Esophagus (tissue), 2 donors: Measurements from ENCODE around the gene M1AP. TPM values are rescaled to one million over a fixed set of nuclear protein-coding genes. Genes with fewer than 3 reads are reported as not detected.
A peak's percentile ranks its signal among the peaks of the same experiment; 100 is the strongest.

Experiments used
- H3K27ac ChIP-seq, 2 donors: one replicate each; pipeline ENCODE4 v1.5.1; 2013; ENCODE audit warnings: low read depth in 2 of 2, mild to moderate bottlenecking in 2 of 2, inconsistent platforms in 1 of 2, low read length in 1 of 2, moderate library complexity in 1 of 2
- H3K27me3 ChIP-seq, 2 donors: one replicate each; pipeline ENCODE4 v1.6.1; 2013; ENCODE audit warnings: low read length in 2 of 2, control low read depth in 1 of 2, mild to moderate bottlenecking in 1 of 2; ENCODE audit not compliant: insufficient read depth in 2 of 2, control insufficient read depth in 1 of 2
- H3K36me3 ChIP-seq, 2 donors: one replicate each; pipeline ENCODE4 v1.6.1; 2013; ENCODE audit warnings: low read length in 1 of 2; ENCODE audit not compliant: control insufficient read depth in 2 of 2, insufficient read depth in 2 of 2
- H3K4me1 ChIP-seq, 2 donors: one replicate each; pipeline ENCODE4 v1.6.1; 2013; ENCODE audit warnings: low read length in 1 of 2; ENCODE audit not compliant: control insufficient read depth in 2 of 2, insufficient read depth in 2 of 2
- H3K4me3 ChIP-seq, 2 donors: one replicate each; pipeline ENCODE4 v1.5.1; 2013; ENCODE audit warnings: low read length in 2 of 2, mild to moderate bottlenecking in 2 of 2, low read depth in 1 of 2, moderate library complexity in 1 of 2
- H3K9me3 ChIP-seq, 2 donors: one replicate each; pipeline ENCODE4 v1.6.1; 2013; ENCODE audit warnings: mild to moderate bottlenecking in 2 of 2, low read depth in 1 of 2, low read length in 1 of 2, moderate library complexity in 1 of 2; ENCODE audit not compliant: control insufficient read depth in 2 of 2, insufficient read depth in 1 of 2
- whole genome bisulfite sequencing, 2 donors: extraction: QIAGEN DNeasy Blood & Tissue Kit; methylation state at CpG; one replicate each; pipeline ENCODE4 v1.1.7; 2013; 5-methylcytosine and 5-hydroxymethylcytosine counted together
- polyA plus RNA-seq, 2 donors: library from polyadenylated mRNA; stranded (reverse); fragments of 200-250 nt; gene quantifications; one replicate each; pipeline ENCODE4 v1.2.3, GENCODE V29; 2013
- donor health status: healthy with polysubstance abuse.
- donor health status: Bipolar disorder and iron deficiency.

M1AP gene
- polyA plus RNA-seq, 2 donors, result 0.04 to 0.10 TPM

DNA sequence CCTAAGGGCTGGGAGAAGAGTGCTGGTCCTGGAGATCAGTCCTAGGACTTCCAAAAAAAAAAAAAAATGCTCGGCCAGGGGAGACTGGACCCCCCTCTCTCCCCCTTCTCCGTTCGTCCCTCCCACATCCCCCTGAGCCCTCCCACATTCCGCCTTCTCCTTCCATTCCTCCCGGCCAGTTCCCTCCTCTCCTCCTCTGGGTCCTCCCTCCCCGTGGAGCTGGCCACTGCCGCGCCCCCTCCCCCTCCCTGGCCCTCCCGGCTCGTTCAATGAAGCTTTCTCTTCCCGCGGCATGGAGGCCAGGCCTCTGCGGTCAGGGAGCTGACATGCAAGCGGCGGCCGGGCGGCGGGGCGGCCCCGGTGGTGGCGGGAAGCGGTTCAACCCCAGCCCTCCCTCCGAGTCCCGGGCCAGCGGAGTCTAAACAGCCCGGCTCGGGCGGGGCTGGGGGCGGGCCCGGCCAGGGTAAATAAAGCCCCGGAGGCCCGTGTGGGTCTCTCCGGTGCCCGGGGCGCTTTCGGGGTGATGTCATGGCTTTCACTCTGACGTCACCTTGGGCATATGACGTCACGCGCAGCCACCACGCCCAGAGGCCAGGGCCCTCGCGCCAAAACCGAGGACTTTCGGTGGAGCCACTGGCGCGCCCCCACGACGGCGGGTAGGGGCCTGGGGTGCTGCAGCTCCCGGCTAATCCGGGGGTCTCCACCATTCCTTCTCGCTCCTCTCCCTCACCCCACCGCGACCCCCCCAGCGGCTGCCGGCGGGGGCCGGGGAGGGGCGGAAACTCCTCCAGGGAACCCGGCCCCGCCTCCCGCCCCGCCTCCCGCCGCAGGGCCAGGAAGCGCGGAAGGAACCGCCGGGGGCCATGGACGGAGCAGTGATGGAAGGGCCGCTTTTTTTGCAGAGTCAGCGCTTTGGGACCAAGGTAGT is 94.0 kb downstream of the M1AP start, which contains the start of the genes DOK1 and LOXL3:
Gene DOK1 (plus strand): TSS at position 829 of the 928 bp plus-strand sequence. CDS start 35 bp downstream, at position 864.
Gene LOXL3 (minus strand): TSS at position 51 of the 928 bp plus-strand sequence. CDS start 1,308 bp downstream, outside the sequence.
- no peaks in the 10 kb centered on the region for H3K27me3 ChIP-seq
- H3K27ac ChIP-seq, result peak within 1 kb of the TSS; percentile 77 to 81
- peaks cover 3 to 12% of the 10 kb centered on the region in 2 donors for H3K4me1 ChIP-seq
- no peaks in the 10 kb centered on the region for H3K9me3 ChIP-seq
- 1% methylated on average over 57 to 73 of the region's 73 CpGs for WGBS, 2 donors
- H3K36me3 ChIP-seq, result peaks cover 0 to 6% of the 10 kb centered on the region in 2 donors
- H3K4me3 ChIP-seq, result peak within 1 kb of the TSS; percentile 44 to 59

DNA sequence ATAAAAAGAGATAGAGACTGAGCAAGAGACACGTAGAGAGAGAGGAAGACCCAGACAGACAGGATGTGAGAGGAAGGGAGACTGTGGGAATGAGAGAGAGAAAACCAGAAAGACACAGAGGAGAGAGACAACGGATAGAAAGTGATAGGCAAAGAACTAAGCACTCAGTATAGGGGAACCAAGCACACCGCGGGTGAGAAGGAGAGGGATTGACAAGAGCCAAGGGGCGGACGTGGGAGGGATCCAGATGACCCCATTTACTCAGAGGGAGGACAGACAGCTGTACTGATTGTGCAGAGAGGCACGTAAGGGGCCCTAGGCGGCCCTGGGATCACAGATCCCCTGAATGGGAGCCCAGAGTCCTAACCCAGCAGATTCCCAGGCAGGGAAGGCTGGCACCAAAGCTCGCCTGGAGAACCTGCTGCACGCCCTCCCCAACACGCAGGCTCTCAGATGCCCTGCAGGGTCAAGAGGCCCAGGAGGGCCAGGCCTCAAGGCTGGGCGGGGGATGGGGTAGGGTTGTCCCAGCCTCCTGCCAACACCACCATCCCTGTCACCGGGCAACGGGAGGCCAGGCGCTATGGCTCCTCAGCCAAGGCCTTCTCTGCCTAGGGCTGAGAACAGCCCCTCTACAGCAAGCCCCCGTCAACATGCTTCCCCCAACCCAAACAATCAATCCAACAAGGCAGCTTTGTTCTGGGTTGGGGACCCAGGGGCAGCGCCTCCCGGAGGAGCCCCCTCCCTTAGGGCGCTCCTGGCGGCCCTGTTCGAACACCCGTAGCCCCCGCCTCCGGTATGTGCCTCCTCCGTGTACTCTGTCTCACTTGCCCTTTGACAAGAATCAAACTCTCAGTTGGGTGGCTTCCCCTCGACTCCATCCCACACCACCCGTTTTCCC is 95.0 kb downstream of the M1AP start:
- no peaks in the 10 kb centered on the region for H3K27me3 ChIP-seq
- peaks cover 3 to 12% of the 10 kb centered on the region in 2 donors for H3K4me1 ChIP-seq
- H3K4me3 ChIP-seq, result peak overlapping the region; percentile 21 to 44
- H3K36me3 ChIP-seq, result peaks cover 0 to 6% of the 10 kb centered on the region in 2 donors
- 61 to 63% methylated on average over 27 of the region's 27 CpGs for WGBS, 2 donors
- H3K27ac ChIP-seq, result peak overlapping the region in 1 of 2 donors; percentile 28
- no peaks in the 10 kb centered on the region for H3K9me3 ChIP-seq

DNA sequence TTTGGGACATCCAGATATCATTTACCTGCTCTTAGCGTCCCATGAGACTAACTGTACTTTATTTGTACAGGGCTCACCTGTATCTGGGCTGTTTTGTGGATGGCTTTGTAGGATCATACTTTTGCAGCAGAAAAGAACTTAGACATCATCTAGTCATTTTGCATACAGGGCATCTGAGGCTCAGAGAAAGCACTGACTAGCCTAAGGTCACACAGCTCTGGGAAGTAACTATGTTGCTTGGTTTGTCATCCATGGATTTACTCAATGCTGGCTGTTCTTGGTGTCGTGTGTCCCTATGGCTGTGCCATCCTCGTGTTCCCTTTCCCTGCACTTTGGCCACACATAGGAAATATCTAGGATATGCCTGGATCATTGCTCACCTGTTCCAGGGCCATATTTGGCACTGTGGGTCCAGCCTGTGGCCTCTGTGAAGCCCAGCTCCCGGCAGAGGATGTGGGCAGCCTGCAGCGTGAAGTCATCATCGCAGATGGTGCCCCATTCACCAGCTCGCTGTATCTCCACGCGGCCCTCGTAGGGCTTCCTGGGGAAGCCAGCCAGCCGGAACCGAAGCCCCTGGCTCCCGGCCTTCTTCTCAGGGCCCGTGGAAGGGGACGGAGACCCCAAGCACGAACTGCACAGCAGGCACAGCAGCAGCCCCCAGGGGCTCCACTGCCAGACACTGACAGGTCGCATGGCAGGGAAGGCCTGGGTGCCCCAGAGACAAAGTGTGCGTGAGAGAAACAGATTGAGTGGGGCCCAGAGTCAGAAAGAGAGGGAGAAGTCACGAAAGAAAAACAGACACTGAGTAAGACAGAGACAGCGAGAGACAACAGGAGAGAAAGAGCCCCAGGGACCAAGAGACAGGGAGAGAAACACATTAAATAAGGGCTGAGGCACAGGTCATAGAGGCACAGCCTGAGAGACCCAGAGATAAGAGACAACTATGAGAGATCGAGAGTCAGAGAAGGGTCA is 95.9 kb downstream of the M1AP start:
- no peaks in the 10 kb centered on the region for H3K9me3 ChIP-seq
- 84 to 86% methylated on average over 21 of the region's 21 CpGs for WGBS, 2 donors
- peaks cover 3 to 12% of the 10 kb centered on the region in 2 donors for H3K4me1 ChIP-seq
- peaks cover 0 to 6% of the 10 kb centered on the region in 2 donors for H3K36me3 ChIP-seq
- H3K4me3 ChIP-seq, result no peak overlapping the region
- no peak overlapping the region for H3K27ac ChIP-seq
- H3K27me3 ChIP-seq, result no peaks in the 10 kb centered on the region

DNA sequence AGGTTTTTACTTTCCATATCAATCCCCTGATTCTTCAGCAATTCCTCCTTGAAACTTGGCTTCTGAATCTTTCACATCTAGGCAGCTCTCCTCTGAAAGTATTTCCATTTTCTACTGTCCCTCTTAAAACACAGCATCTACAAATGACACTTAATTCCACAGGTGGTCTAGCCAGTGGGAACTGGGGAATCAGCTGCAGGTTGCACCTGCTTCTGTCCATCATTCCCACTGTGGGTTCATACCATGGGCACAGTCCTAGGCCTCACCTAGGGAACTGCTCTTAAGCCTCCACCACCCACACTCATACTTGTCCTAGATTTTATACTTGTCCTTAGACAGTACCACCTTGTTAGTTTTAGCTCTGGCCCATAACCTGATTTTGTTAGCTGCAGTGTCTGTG is 96.6 kb downstream of the M1AP start:
- no peaks in the 10 kb centered on the region for H3K9me3 ChIP-seq
- no peaks in the 10 kb centered on the region for H3K27me3 ChIP-seq
- H3K27ac ChIP-seq, result no peak overlapping the region
- H3K36me3 ChIP-seq, result no peaks in the 10 kb centered on the region
- H3K4me1 ChIP-seq, result peaks cover 3 to 12% of the 10 kb centered on the region in 2 donors
- no peak overlapping the region for H3K4me3 ChIP-seq

DNA sequence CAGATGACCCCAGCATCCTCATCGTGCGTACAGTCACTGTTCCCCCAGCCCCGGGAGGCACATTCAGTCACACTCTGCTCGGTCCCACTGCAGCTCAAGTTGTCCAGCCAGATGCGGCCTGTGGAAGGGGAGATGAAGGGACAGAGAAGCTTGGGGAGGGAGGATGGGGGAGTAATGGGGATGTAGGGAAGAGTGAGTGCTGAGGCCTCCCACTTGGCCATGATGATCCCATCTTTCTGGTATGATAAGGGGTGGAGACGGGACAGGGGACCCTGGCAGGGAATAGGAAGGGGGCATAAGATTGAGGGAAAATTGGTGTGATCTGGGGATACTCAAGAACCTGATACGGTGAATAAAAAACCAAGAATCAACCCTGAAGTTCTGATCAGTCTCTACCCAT is 97.9 kb downstream of the M1AP start:
- Histone ChIP-seq H3K36me3 (no peaks in the 10 kb centered on the region), H3K27ac (no peak overlapping the region), H3K4me1 (peaks cover 3 to 9% of the 10 kb centered on the region in 2 donors), H3K27me3 (no peaks in the 10 kb centered on the region), H3K9me3 (no peaks in the 10 kb centered on the region), H3K4me3 (no peak overlapping the region)
- WGBS, 2 donors, result 93 to 94% methylated on average over 7 of the region's 7 CpGs

DNA sequence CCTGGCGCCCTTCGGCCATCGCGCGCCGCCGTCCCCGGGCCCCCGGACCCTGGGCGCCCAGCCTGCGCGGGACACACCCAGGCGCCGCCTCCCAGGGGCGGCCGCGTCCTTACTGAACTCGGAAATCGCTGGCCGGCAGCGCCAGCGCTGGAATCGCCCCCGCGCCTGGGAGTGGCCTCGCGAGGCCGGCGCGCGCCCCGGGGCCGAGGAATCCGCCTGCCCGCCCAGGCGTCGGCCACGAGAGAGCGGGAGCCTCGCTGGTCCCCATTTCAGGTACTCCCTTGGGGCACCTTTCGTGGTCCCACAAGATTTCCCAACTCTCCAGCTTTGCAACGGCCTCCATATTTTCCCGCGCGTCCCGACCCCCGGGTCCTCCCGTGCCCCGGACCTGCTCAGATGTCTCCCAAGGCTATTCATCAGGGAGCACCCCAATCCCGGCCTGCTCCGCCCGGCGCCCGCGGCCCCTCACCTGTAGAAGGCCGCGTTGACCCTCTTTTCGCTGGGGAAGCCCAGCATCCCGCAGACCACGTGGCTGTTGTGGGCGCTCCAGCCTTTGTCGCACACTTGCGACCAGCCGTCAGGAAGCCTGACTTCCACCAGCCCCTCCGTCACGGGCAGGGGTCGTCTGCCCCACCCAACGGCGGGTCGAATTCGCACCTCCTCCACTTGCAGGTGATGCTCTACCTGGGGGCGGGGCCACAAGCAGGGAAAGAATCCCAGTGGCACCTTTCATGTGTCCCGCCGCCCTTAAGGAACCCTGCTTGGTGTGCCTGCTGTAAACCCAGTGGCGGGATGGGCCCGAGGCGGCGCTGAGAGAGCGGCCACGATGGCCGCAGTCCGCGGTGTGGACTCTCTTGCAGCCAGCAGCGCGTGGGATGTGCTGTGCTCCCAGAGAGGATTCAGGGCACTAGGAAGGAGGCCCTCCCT is 99.0 kb downstream of the M1AP start:
- H3K36me3 ChIP-seq, result no peaks in the 10 kb centered on the region
- H3K9me3 ChIP-seq, result no peaks in the 10 kb centered on the region
- peak overlapping the region; percentile 38 to 49 for H3K4me3 ChIP-seq
- peak overlapping the region; percentile 6 to 47 for H3K27ac ChIP-seq
- H3K4me1 ChIP-seq, result peaks cover 3 to 5% of the 10 kb centered on the region in 2 donors
- H3K27me3 ChIP-seq, result no peaks in the 10 kb centered on the region
- 4 to 5% methylated on average over 80 to 85 of the region's 85 CpGs for WGBS, 2 donors

DNA sequence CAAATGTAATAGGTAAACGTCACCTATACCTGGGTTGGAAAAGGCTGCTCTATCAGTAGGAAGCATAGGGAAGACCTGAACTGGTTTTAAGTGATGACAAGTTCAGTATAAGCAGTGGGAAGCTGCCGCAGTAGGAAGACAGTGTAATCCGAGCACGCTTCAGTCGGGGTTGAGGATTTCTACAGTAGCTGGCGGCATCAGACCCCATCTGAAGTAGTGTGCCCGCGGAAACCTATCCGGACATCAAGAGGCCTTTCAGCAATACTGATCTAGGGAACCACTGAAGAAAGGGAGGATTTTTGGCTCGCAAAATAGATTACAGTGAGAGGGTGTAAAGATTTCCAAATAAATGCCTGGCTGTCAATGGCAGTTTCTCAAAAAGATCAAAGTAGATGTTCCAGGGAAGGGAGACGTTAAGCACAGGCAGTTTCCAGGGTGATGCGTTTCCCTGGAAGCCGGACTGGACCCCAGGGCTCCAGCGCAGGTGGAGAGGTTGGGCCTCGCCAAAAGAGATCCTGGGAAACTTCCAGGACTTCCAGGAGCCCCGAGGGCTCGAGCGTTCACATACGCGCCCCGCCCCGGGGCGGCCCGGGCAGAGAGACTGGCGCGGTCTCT is 99.7 kb downstream of the M1AP start:
- H3K4me1 ChIP-seq, result peaks cover 3 to 5% of the 10 kb centered on the region in 2 donors
- 13 to 14% methylated on average over 26 of the region's 26 CpGs for WGBS, 2 donors
- no peaks in the 10 kb centered on the region for H3K36me3 ChIP-seq
- peak overlapping the region in 1 of 2 donors; percentile 47 for H3K27ac ChIP-seq
- H3K9me3 ChIP-seq, result no peaks in the 10 kb centered on the region
- no peaks in the 10 kb centered on the region for H3K27me3 ChIP-seq
- peak overlapping the region; percentile 38 to 49 for H3K4me3 ChIP-seq

DNA sequence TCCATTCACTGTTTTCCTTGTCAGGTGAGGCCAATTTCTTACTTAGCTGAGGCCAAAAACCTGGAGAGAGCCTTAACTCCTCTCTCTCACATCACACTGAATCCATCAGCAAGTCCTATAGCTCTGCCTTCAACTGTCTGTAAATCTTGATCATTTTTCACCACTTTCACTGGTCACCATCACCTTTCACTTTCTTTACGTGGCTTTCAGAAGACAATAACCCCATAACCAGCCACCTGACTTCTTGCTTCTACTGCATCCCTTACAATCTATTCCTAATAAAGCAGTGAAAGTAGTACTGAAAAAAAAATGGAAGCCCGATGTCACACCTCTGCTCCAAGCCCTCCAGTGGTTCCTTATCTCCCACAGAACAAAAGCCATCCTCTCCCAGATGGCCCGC is 102.1 kb downstream of the M1AP start:
- 86 to 88% methylated on average over 3 of the region's 3 CpGs for WGBS, 2 donors
- H3K4me3 ChIP-seq, result no peak overlapping the region
- no peak overlapping the region for H3K27ac ChIP-seq
- no peaks in the 10 kb centered on the region for H3K36me3 ChIP-seq
- no peaks in the 10 kb centered on the region for H3K27me3 ChIP-seq
- H3K4me1 ChIP-seq, result peaks cover 3 to 5% of the 10 kb centered on the region in 2 donors
- H3K9me3 ChIP-seq, result no peaks in the 10 kb centered on the region
